Hepatocyte (in vitro differentiated cells): ENCODE data around the gene OR6K3.

Source experiments
- CTCF ChIP-seq: fragments of 200-600 bp; sonication (generic); IDR thresholded peaks from 2 replicates; pipeline ENCODE4 v1.5.1; 2016; ENCODE audit warnings: antibody characterized with exemption, mild to moderate bottlenecking; ENCODE audit not compliant: poor library complexity
- EZH2 ChIP-seq: fragments of 200-600 bp; sonication (generic); IDR thresholded peaks from 2 replicates; pipeline ENCODE4 v1.6.1; 2016; ENCODE audit warnings: antibody characterized with exemption, mild to moderate bottlenecking, borderline replicate concordance

- TF ChIP-seq EZH2 (no peak), CTCF (no peak)
These were observed 28.6 kb downstream of the OR6K3 start for GRCh38 chr1:158691907-158692306.
